IPS-18c (cell line): ENCODE results near the gene RPUSD4.
"Not testable (repeated sequence)": the region's sequence is repeated elsewhere in the genome, so short reads cannot be mapped to it uniquely, and the experiment has no call there.

Experiments used
- H3K4me3 ChIP-seq: 2 replicates; pipeline ENCODE4 v1.7.0; 2013; ENCODE audit warnings: low read depth, mild to moderate bottlenecking, low read length, moderate library complexity; ENCODE audit not compliant: insufficient read depth
- H3K9me3 ChIP-seq: one replicate; pipeline ENCODE4 v1.6.1; 2013; ENCODE audit warnings: mild to moderate bottlenecking, low read length, moderate library complexity; ENCODE audit not compliant: control insufficient read depth, insufficient read depth

Gene RPUSD4

GRCh38 chr11:126211236-126212088 is at the start of gene RPUSD4, which contains the start of gene FAM118B:
TSS of gene RPUSD4 (minus strand) at chr11:126211650. CDS start at chr11:126211638, 12 bp downstream.
TSS of gene FAM118B (plus strand) at chr11:126211782. CDS start at chr11:126235002, 23,220 bp downstream.
- H3K9me3 ChIP-seq = no peaks in the 10 kb centered on the region
- peak within 1 kb of the TSS; percentile 73 for H3K4me3 ChIP-seq

- Histone ChIP-seq H3K4me3 (no peak overlapping the region), H3K9me3 (peaks cover 2% of the 10 kb centered on the region)
Measured at GRCh38 chr11:126257764-126258163, 46.3 kb upstream of the RPUSD4 start.

- Histone ChIP-seq H3K4me3 (no peak overlapping the region), H3K9me3 (peaks cover 2% of the 10 kb centered on the region)
Measured at GRCh38 chr11:126257144-126257543, 45.7 kb upstream of the RPUSD4 start.

GRCh38 chr11:126256216-126256615 is 44.8 kb upstream of the RPUSD4 start:
- Histone ChIP-seq H3K4me3 (no peak overlapping the region), H3K9me3 (peaks cover 2% of the 10 kb centered on the region)

- not testable (repeated sequence) for H3K9me3 ChIP-seq, H3K4me3 ChIP-seq
Measured at GRCh38 chr11:126255507-126255906, 44.1 kb upstream of the RPUSD4 start.

GRCh38 chr11:126254819-126255218 is 43.4 kb upstream of the RPUSD4 start:
- H3K9me3 ChIP-seq = peaks cover 2% of the 10 kb centered on the region
- no peak overlapping the region for H3K4me3 ChIP-seq

- Histone ChIP-seq H3K4me3 (no peak overlapping the region), H3K9me3 (peaks cover 4% of the 10 kb centered on the region)
Measured at GRCh38 chr11:126253265-126253664, 41.8 kb upstream of the RPUSD4 start.

- peaks cover 2% of the 10 kb centered on the region for H3K9me3 ChIP-seq
- no peak overlapping the region for H3K4me3 ChIP-seq
Measured at GRCh38 chr11:126246636-126247035, 35.2 kb upstream of the RPUSD4 start.

- H3K9me3 ChIP-seq = no peaks in the 10 kb centered on the region
- no peak overlapping the region for H3K4me3 ChIP-seq
Measured at GRCh38 chr11:126233391-126233790, 21.9 kb upstream of the RPUSD4 start.

GRCh38 chr11:126232683-126233082 is 21.2 kb upstream of the RPUSD4 start:
- no peaks in the 10 kb centered on the region for H3K9me3 ChIP-seq
- H3K4me3 ChIP-seq = no peak overlapping the region

GRCh38 chr11:126231725-126232459 is 20.4 kb upstream of the RPUSD4 start:
- Histone ChIP-seq H3K4me3 (no peak overlapping the region), H3K9me3 (no peaks in the 10 kb centered on the region)

- H3K9me3 ChIP-seq = no peaks in the 10 kb centered on the region
- H3K4me3 ChIP-seq = no peak overlapping the region
Measured at GRCh38 chr11:126229858-126230540, 18.5 kb upstream of the RPUSD4 start.

- H3K9me3 ChIP-seq = peaks cover 2% of the 10 kb centered on the region
- H3K4me3 ChIP-seq = no peak overlapping the region
Measured at GRCh38 chr11:126226334-126227084, 15.1 kb upstream of the RPUSD4 start.

GRCh38 chr11:126225295-126225665 is 13.8 kb upstream of the RPUSD4 start:
- Histone ChIP-seq H3K9me3 (peaks cover 2% of the 10 kb centered on the region), H3K4me3 (no peak overlapping the region)

GRCh38 chr11:126224647-126225294 is 13.3 kb upstream of the RPUSD4 start:
- peaks cover 2% of the 10 kb centered on the region for H3K9me3 ChIP-seq
- no peak overlapping the region for H3K4me3 ChIP-seq

- H3K4me3 ChIP-seq = no peak overlapping the region
- H3K9me3 ChIP-seq = peaks cover 2% of the 10 kb centered on the region
Measured at GRCh38 chr11:126219547-126219946, 8.1 kb upstream of the RPUSD4 start.

- Histone ChIP-seq H3K9me3 (no peaks in the 10 kb centered on the region), H3K4me3 (no peak overlapping the region)
Measured at GRCh38 chr11:126217491-126217890, 6.0 kb upstream of the RPUSD4 start.
